GM18873 (cell line): ENCODE results near the gene ERVMER34-1.

Experiments used
- ATAC-seq: cut with Tn5 transposase; IDR thresholded peaks from one replicate; pipeline ENCODE4 v1.9.1; 2021; ENCODE audit warnings: mild to moderate bottlenecking, moderate library complexity, moderate number of reproducible peaks; ENCODE audit not compliant: unreplicated experiment, low FRiP score

The ERVMER34-1 gene, protein sequence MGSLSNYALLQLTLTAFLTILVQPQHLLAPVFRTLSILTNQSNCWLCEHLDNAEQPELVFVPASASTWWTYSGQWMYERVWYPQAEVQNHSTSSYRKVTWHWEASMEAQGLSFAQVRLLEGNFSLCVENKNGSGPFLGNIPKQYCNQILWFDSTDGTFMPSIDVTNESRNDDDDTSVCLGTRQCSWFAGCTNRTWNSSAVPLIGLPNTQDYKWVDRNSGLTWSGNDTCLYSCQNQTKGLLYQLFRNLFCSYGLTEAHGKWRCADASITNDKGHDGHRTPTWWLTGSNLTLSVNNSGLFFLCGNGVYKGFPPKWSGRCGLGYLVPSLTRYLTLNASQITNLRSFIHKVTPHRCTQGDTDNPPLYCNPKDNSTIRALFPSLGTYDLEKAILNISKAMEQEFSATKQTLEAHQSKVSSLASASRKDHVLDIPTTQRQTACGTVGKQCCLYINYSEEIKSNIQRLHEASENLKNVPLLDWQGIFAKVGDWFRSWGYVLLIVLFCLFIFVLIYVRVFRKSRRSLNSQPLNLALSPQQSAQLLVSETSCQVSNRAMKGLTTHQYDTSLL

GRCh38 chr4:52750819-52751486, at the start of gene ERVMER34-1:
TSS of gene ERVMER34-1 (minus strand) at chr4:52751425. CDS start at chr4:52745520, 5,905 bp downstream.
- ATAC-seq = no peak

DNA sequence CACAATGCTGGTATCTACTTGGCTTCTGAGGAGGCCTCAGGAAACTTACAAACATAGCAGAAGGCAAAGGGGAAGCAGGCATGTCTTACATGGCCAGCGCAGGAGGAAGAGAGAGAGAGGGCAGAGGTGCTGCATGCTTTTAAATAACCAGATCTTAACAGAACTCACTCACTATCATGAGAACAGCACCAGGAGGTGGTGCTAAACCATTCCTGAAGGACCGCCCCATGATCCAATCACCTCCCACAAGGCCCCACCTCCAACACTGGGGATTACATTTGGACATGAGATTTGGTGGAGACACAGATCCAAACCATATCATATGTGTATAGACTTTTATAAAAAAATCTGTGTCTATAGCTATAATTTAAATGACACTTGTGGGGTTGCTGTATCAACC, 48.6 kb upstream of the ERVMER34-1 start:
- ATAC-seq = no peak

- no peak for ATAC-seq
Observed at GRCh38 chr4:52795533-52795932, 44.3 kb upstream of the ERVMER34-1 start.

DNA sequence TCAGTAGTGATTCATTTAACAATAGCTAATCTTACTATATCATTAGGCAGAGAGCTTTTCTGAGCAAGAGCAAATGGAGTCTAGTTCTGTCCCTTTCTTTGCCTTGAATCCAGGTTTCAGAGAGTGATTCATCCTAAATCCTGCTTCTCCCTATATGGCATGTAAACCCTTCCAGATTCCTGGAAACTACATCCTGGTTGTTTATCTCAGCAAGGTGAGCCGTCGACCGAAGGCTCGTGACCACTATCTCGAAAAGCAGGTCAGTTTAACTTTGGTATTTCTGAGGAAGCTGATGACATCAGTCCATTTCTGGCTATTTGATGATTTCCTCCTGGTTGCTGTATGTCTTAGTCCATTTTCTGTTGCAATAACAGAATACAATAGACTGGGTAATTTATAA, 40.7 kb upstream of the ERVMER34-1 start:
- no peak for ATAC-seq

- no peak for ATAC-seq
Observed at GRCh38 chr4:52789774-52790173, 38.5 kb upstream of the ERVMER34-1 start.

- ATAC-seq = no peak
Observed at GRCh38 chr4:52788806-52789205, 37.6 kb upstream of the ERVMER34-1 start.

- ATAC-seq = no peak
Observed at GRCh38 chr4:52783069-52783468, 31.8 kb upstream of the ERVMER34-1 start.

GRCh38 chr4:52780617-52781354, 29.6 kb upstream of the ERVMER34-1 start:
- no peak for ATAC-seq

DNA sequence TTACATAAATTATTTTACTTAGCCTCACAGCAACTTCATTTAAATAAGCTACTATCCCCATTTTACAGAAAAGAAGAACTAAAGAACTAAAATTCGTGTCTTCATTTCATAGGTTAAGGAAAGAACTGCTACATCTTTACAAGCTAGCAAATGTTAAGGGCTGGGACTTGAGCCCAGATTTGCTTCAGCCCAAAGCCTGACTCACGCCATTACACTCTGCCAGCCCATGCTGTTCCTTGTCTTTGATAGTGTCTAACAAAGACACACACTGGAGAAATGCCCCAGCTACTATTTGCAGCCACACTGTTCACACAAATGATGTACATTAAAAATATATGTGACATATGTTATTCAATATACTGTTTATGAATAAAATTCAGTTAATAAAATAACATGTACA, 29.0 kb upstream of the ERVMER34-1 start:
- ATAC-seq = no peak

DNA sequence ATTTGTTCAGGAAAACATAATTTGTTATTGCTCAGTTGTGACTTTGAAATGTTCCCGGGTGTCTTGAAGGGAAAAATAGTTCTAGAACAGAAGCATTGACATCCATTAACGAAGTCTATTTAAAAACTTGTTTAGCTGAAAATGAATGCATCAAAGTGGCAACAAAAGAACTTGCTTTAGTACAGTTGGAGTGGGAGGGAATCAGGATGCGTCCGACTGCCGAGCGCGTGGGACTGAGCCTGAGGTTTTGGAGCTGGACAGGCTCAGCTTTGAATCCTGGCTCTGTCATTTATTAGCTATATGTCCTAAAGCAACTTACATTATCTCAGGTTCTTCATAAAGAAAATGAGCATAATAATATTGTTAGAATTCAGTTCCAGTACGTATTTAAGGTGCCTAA, 9.0 kb upstream of the ERVMER34-1 start:
- ATAC-seq = no peak

GRCh38 chr4:52755426-52755825, 4.2 kb upstream of the ERVMER34-1 start:
- ATAC-seq = no peak

GRCh38 chr4:52752936-52753335, 1.7 kb upstream of the ERVMER34-1 start:
- no peak for ATAC-seq

DNA sequence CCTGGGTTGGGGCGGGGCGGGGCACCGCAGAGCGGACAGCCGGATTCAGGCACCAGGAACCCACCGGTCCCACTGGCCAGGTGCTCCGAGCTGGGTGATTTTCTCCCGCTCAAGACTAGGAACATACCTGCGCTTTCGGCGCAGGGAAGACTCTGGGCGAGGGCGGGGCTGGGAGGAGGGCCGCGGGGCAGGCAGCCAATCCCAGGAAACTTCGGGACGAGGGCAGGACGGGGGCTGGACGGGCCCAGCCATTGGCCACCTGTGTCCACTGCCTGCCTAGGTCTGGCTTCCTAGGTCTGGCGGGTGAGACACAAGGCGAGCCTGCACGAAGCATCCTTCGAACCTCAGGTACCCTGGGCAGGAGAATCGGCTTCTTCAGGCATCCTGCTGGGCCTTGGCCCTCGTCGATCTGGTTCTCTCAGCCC, 274 bp upstream of the ERVMER34-1 start:
- no peak for ATAC-seq

DNA sequence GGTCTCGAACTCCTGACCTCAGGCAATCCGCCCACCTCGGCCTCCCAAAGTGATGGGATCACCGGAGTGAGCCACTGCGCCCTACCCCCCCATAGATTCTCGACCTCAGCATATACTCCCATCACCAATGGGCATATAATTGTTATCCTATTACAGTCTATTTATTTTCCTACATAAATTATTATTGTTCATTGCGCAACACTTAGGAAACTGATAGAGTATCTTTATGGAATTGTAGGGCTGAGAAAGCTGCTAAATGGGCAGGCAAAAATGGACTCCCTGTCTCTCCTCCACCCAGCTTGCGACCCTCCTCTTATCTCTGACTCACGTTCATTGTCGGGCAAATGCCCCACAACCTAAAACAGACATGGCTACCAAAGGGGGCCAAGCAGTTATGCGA, 1.0 kb downstream of the ERVMER34-1 start:
- no peak for ATAC-seq

DNA sequence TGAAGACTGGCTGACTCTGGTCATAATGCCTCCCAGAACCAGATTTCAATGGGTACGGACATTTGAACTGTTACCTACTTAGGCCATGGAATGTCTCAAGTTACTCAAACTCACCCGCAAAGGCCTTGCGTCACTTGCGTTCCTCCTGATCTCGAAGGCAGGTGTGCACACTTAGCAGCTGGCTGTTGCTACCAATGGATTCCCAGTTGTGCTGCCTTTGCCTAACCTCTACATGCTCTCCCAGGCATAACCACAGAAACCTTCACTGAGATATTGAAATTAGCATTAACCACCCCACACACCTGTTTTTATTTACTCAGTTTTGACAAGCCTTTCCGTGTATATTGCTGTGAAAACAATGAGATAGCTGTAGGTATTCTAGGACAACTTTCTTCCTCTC, 2.8 kb downstream of the ERVMER34-1 start:
- ATAC-seq = no peak

DNA sequence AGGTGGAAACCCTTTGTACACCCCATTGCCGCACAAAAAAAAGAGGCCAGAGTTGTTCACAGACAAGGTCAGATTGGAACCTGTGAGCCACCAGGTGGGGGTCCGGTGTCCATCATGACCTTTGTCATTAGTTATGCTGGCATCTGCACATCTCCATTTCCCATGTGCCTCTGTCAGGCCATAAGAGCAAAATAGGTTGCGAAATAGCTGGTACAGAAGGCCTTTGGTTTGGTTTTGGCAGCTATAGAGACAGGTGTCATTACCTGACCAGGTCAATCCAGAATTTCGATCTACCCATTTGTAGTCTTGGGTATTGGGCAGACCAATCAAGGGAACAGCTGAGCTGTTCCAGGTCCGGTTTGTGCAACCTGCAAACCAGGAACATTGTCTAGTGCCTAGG, 6.6 kb downstream of the ERVMER34-1 start:
- ATAC-seq = no peak

DNA sequence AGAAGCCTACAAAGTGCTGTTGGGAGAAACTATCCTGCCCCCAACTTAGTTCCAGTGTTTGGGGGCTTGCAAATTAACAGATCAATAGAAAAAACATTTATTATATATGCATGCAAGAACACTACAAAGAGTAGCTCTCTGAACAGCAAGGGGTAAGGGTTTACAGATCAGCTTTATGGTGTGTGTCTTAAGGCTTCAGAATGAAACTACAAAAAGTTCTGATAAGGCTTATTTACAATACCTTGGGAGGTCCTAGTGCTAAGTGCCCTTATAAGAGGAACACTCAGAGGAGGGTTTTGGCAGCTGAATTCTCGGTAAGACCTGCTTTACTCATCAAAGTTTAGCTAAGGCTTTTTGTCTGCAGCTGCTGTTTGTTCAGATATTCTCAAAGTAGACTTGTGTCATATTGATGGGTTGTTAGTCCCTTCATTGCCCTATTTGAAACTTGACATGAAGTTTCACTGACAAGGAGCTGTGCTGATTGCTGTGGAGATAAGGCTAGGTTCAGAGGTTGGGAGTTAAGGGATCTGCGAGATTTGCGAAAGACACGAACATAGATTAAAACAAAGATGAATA, 7.7 kb downstream of the ERVMER34-1 start:
- no peak for ATAC-seq

- ATAC-seq = no peak
Observed at GRCh38 chr4:52729586-52729985, 21.6 kb downstream of the ERVMER34-1 start.

GRCh38 chr4:52728691-52729240, 22.5 kb downstream of the ERVMER34-1 start:
- ATAC-seq = no peak

DNA sequence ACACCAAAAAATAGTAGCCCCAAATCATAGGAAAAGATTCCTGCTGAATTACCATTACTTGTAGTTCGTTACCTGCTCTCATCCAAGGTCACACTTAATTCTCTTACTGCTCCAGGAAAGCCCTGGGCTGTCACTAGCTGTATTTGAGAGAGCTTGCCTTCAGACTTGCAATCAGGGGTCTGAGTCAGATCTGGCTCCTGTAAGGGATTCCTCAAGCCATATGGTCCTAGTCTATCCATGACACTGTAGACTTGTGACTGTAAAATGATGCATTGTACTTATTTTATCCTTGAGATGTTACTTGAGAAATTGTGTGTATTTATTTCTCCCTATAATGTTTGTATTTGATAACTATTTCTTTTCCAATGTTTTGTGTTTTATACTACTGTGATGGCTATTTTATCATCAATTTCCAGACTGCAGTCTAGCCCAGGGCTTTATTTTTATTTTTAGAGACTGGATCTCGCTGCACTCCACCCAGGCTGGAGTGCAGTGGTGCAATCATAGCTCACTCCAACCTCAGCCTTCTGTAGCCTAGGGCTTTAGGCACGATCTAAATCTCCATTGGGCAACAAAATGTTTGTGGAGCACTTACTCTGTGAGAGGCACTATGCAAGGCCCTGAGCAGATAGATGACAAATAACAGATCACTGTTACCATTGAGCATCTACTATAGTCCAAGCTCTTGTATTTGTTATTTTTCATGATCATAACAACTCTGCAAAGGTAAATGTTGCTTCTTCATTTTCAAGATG, 24.2 kb downstream of the ERVMER34-1 start:
- no peak for ATAC-seq
